HG03280 (cell line): ENCODE data around the gene FHOD3.

Experiments used
- ATAC-seq: cut with Tn5 transposase; IDR thresholded peaks from one replicate; pipeline ENCODE4 v1.9.1; 2021; ENCODE audit warnings: mild to moderate bottlenecking, moderate library complexity; ENCODE audit not compliant: unreplicated experiment

FHOD3 gene

GRCh38 chr18:36295880-36296301 lies 1.6 kb upstream of the FHOD3 start:
- no peak for ATAC-seq

- ATAC-seq, result peak; percentile 7
These were observed 680 bp upstream of the FHOD3 start for GRCh38 chr18:36296650-36297416.

GRCh38 chr18:36298126-36298741 lies 721 bp downstream of the FHOD3 start:
- peak; percentile 34 for ATAC-seq

- no peak for ATAC-seq
These were observed 1.5 kb downstream of the FHOD3 start for GRCh38 chr18:36299015-36299414.

- ATAC-seq, result no peak
These were observed 2.7 kb downstream of the FHOD3 start for GRCh38 chr18:36300211-36300610.

GRCh38 chr18:36301884-36302283 lies 4.4 kb downstream of the FHOD3 start:
- ATAC-seq, result no peak

GRCh38 chr18:36302676-36303075 lies 5.2 kb downstream of the FHOD3 start:
- no peak for ATAC-seq

- ATAC-seq, result no peak
These were observed 5.8 kb downstream of the FHOD3 start for GRCh38 chr18:36303211-36303844.

- ATAC-seq, result no peak
These were observed 7.2 kb downstream of the FHOD3 start for GRCh38 chr18:36304723-36305122.

- ATAC-seq, result no peak
These were observed 7.9 kb downstream of the FHOD3 start for GRCh38 chr18:36305375-36305774.

- no peak for ATAC-seq
These were observed 10.0 kb downstream of the FHOD3 start for GRCh38 chr18:36307513-36307912.

- ATAC-seq, result no peak
These were observed 11.4 kb downstream of the FHOD3 start for GRCh38 chr18:36308711-36309435.

- no peak for ATAC-seq
These were observed 12.2 kb downstream of the FHOD3 start for GRCh38 chr18:36309436-36310391.

GRCh38 chr18:36311026-36311570 lies 13.6 kb downstream of the FHOD3 start:
- no peak for ATAC-seq

- no peak for ATAC-seq
These were observed 15.4 kb downstream of the FHOD3 start for GRCh38 chr18:36312806-36313395.

GRCh38 chr18:36314098-36314497 lies 16.6 kb downstream of the FHOD3 start:
- ATAC-seq, result no peak

- ATAC-seq, result no peak
These were observed 17.2 kb downstream of the FHOD3 start for GRCh38 chr18:36314754-36315153.

GRCh38 chr18:36315736-36316135 lies 18.2 kb downstream of the FHOD3 start:
- no peak for ATAC-seq

- no peak for ATAC-seq
These were observed 18.7 kb downstream of the FHOD3 start for GRCh38 chr18:36316246-36316645.
